EH (cell line): ENCODE results near the gene CELF2.
"Not testable (repeated sequence)": the region's sequence is repeated elsewhere in the genome, so short reads cannot be mapped to it uniquely, and the experiment has no call there.

ENCODE experiments used
- DNase-seq: peaks from one replicate; pipeline ENCODE4 v3.0.0-alpha.2; 2015; ENCODE audit warnings: low read depth

Gene CELF2

DNA sequence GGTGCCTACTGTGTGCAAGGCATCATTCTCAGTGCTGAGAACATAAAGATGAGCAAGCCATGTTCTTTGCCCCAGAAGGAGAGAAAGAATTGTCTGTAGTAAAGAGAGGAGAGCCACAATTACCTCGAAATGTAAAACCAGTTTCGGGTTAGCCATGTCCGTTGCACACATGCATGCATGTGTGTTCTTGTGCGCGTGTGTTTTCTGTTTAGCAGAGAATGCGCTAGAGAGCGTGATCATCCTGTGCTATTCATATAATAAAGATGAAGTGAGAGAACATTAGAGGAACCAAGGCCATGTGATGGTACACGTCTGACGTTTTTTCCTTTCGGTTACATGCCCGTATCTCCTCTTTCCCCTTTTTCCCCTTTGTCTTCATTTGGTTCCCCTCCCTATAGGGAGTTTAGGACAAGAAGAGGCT is 158.2 kb downstream of the CELF2 start:
- DNase-seq: no peak

DNA sequence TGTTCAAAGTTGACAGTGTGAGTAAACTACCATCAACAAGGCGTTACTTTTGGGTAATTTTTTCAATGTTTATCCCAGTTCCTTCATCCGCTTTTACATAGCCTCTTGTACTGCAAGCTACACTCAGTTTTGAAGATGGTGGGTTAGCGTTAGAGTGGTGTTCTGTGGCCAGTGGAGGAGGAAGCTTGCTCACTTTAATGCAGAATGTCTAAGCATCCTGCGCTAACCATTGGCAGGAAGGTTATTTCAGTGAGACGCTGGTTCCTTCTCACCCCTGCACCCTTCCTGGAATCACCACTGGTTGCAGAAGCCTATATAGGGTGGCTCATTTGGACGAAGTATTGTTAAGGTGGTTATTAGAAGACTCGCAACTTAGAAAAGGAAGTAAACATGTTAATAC is 159.1 kb downstream of the CELF2 start:
- DNase-seq: no peak

DNA sequence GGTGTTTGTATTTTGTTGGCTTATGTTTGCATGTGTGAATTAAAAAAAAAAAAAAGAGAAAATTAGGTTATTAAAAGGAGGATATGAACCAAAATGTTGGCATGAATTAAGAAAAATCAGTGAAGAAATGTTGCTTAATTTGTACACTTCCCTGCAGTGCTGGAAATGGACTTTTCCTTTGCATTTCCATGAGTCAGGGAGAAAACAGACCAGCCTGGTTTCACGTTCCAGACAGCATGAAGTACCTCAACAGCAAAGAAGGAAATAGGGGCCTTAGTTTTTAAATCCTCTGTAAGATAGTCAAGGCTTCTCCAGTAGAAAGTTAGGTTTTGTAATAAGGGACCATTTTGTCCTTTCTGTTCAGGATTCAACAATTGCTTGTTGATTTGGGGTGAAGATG is 159.7 kb downstream of the CELF2 start:
- peak; percentile 9 for DNase-seq

DNA sequence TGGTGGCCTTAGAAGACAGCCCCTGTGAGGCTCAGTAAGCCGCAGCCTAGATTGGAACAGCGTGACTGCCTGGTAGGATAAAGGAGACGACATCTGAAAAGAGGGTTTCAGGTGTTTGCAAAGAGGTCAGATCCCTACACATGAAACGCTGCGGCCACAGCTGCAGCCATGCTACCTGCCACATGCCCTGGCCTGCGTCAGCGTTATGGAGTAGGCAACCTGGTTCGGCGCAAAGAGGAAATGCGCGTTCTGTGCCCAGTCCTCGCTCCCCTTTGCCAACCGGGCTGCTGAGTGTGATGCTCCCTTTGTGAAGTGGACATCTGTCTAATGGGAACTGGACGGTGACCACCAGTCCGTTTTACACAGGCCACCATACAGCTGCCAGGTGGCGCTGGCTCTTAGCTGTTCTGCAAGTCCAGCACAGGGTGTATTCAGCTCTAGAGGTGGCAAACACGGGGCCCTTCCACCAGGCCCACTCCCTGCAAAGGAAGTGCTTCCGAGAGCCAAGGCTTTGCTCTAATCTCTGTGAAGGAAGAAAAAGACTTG is 160.3 kb downstream of the CELF2 start:
- no peak for DNase-seq

DNA sequence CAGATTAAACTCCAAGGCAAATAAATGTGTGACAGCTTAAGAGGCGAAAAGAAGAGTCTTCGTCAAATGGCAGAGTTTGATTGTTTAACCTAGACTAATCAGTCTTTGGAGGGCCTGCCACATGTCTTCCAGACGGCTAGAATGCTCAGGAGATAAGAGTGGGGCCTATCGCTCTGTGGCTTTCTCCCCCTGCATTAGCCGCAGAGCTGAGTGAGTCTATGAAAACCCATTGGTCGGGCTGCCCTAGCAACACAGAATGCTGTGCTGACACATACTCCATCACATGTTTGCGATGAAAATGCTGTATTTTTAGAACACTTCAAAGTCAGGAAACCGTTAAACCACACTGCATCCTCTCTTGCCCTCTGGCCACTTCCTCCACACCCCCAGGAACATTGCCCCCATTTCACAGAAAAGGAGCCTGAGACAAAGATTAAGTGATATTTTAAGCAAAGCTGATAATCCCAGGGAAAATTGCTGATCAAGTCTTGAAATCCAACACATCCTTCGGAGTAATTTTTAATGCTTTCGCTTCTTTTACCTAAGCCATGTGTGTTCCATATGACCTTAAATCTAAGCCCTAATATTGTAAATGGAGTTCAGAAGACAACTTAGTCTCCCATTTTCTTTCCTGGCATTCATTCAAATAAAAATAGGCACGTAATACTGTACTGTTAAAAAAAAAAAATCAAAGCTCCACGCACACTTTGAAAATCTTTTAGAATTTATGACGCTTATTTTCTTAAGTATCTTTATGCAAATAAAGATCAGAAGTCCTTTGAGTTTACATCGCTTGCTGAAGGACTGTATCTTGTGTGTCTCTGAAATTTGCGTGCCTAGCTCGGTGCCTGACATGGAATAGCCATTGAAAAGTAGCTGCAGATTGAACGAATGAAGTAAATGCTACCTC is 161.2 kb downstream of the CELF2 start:
- DNase-seq: peak; percentile 82

- no peak for DNase-seq
These were observed 161.9 kb downstream of the CELF2 start for GRCh38 chr10:11179516-11180105.

GRCh38 chr10:11180228-11180627 is 162.6 kb downstream of the CELF2 start:
- no peak for DNase-seq

DNA sequence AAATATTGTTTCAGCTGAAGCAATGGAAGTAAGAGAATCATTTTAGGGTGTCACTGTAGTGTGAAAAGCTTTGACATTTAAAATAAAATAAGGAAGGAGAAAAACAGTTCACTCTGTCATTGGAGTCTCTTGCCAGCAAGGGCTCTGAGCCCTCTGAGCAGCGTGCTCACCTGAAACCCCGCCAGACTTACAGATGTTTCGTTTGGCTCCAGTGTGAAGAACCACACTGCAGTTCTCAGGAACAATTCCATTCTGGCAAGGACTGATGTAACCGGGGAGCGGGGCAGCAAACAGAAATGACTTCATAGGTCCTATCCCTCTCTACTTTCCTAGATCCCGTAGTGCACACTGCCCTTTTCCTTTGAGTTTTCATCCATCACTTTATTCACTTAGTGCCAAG is 164.3 kb downstream of the CELF2 start:
- DNase-seq: no peak

DNA sequence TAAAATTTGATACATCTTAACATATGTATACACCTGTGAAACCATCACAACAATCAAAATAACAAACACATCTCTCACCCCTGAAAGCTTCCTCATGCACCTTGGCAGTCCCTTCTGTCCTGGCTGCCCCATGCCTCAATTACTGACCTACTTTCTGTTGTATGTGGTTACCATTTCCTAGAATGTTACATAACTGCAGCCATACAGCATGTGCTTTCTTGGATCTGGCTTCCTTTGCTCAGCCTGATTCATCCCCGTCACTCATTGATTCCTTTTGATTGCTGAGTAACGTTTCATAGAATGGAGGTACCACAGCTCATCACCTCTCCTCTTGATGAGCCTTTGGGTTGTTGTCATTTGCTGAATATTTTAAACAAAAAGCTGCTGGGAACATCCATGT is 165.3 kb downstream of the CELF2 start:
- no peak for DNase-seq

- no peak for DNase-seq
These were observed 166.4 kb downstream of the CELF2 start for GRCh38 chr10:11184093-11184492.

DNA sequence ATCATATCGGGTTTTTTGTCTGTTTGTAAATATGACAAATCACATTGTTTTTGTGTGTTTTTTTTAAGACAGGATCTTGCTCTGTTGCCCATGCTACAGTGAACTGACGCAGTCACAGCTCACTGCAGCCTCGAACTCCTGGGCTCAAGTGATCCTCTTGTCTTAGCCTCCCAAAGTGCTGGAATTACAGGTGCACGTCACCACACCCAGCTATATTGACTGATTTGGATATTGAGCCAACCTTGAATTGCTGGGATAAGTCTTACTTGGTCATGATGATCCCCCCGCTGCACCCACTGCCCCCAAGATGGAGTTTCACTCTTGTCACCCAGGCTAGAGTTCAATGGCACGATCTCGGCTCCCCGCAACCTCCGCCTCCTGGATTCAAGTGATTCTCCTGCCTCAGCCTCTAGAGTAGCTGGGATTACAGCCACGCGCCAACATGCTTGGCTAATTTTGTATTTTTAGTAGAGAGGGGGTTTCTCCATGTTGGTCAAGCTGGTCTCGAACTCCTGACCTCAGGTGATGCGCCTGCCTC is 167.5 kb downstream of the CELF2 start:
- DNase-seq: not testable (repeated sequence)

DNA sequence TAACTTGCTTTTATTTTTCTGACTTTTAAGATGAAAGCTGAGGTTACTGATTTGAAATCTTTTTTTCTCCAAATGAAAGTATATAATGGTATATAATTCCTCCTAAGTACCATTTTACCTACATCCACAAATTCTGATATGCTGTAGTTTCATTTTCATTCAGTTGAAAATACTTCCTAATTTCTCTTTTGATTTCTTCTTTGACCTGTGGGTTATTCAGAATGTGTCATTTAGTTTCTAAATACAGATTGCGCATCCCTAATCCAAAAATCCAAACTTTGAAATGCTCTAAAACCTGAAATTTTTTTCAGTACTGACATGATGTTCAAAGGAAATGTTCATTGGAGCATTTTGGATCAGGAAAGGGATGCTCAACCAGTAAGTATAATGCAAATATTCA is 168.7 kb downstream of the CELF2 start:
- no peak for DNase-seq

DNA sequence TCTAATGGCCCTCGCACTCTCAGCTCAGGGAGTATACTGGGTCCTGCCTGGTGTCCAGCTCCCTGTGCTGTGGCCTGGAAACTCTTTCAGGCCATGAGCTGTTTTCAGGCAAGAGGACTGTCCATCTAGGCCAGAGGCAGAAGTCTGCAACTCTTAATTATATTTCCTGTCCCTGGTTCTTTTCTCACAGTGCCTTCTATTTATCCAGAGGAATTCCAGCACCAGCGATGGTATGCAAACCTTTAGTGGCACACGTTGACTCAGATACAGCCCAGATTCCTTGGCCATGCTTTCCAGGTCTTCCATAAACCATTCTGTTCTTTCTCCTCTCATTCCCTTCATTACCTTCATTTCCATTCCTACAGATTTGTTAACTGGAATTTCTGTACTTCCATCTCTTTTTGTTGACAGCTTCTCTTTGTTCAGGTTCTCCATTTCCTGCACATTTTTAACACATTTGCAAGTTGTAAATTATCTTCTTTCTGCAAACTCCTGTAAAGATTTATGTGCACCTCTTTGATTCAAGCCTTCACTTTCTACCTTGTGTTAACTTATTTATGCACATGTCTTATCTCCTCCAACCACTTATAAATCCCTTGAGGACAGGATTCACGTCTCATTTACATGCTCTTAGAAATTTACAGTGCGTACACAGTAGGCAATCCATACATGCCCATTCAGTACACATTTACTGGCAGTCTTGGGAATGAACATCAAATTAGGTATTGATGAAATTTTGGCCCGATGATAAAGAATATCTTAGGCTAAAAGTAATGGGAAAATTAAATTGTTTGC is 172.1 kb downstream of the CELF2 start:
- DNase-seq: peak; percentile 22

- DNase-seq: no peak
These were observed 173.5 kb downstream of the CELF2 start for GRCh38 chr10:11191190-11191589.

- no peak for DNase-seq
These were observed 174.0 kb downstream of the CELF2 start for GRCh38 chr10:11191678-11192077.

DNA sequence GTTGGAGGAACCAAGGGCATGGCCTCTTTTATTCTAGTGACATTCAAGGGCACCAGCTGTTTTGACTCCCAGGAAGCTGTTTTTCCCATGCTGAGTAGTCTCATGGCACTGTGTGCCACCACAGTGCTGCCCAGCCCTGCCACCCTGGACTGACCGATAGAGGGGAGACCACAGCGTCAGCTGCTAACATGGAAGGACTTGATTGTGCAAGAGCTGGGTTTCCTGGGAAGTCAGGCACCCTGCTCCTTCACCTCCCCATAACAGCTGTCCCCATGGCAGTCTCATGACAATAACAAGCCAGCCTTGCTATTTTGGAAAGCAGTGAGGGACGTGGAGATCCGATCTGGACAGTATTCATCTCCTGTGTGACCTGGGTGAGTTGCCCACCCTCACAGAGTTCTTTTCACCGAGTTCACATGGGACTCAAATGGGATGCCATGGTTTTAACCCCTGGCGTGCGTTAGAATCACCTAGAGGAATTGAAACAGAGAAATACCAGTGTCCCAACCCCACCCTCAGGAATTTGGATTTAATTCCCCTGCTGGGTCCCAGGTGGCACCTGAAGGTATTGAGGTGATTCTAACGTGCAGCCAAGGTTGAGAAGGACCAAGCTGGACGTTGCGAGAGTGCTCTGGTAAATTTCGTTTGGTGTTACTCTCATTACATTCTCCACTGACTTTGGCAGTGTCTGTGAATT is 174.8 kb downstream of the CELF2 start:
- DNase-seq: no peak

- DNase-seq: no peak
These were observed 175.4 kb downstream of the CELF2 start for GRCh38 chr10:11193001-11193551.

DNA sequence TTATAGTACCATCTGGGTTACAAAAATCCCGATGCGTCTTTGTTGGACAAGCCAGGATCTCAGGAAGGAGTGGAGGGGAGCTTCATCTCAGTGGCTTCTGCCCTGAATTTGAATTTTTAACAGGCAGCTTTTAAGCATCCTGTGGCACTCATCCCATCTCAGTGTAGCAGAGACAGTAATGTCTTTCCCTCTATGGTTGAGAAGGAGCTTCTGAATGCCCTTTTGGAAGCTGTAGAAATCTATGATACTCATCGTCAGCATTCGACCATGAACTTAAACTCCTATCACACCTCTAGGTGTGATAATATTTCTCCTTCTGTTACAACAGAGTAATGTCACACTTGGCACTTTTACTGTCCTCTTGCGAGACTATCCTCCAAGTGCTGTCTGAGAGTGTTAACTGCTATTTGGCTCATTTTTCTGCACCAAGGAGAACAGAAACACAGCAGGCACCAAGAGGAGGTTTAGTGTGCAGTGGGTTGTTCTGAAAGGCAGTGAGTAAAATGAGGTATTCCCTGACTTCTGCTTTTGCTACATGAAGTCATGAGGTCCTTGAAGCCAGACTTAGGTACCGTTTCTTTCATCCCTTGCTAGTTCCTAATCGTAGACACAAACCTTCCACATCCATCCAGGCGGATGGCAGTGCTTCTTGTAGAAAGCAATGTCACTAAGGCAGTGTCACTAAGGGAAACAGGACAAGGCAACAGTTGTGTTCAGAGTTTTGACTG is 177.4 kb downstream of the CELF2 start:
- no peak for DNase-seq

- no peak for DNase-seq
These were observed 178.0 kb downstream of the CELF2 start for GRCh38 chr10:11195623-11196022.

GRCh38 chr10:11197266-11197712 is 179.6 kb downstream of the CELF2 start:
- DNase-seq: peak; percentile 36
